HG03460 (cell line): ENCODE measurements around the gene UFM1.
"Not testable (repeated sequence)": the region's sequence is repeated elsewhere in the genome, so short reads cannot be mapped to it uniquely, and the experiment has no call there.

Experiments
- ATAC-seq: cut with Tn5 transposase; IDR thresholded peaks from one replicate; pipeline ENCODE4 v1.9.1; 2021; ENCODE audit not compliant: unreplicated experiment

Gene UFM1

GRCh38 chr13:38363746-38364145 lies 14.1 kb downstream of the UFM1 start:
- not testable (repeated sequence) for ATAC-seq

DNA sequence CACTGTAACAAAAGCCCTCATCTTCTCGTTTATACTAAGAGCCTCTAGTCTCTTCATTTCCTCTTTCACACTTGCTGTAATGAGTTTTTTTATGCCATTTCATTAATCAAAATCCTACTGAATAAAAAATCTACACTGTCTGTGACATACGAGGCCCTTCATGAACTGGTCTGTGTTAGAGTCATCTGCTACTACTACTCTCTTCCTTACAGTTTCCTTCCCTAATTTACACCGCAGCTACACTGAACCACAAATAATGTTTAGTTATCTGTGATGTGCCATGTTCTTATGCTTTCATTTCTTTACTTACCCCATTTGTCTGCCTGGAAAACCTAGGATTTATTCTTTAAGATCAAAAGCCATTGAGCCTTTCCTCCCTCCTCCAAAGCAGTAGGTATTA lies 16.0 kb downstream of the UFM1 start:
- no peak for ATAC-seq

GRCh38 chr13:38366954-38367645 lies 17.4 kb downstream of the UFM1 start:
- no peak for ATAC-seq

- no peak for ATAC-seq
These were observed 19.4 kb downstream of the UFM1 start for GRCh38 chr13:38369058-38369457.

DNA sequence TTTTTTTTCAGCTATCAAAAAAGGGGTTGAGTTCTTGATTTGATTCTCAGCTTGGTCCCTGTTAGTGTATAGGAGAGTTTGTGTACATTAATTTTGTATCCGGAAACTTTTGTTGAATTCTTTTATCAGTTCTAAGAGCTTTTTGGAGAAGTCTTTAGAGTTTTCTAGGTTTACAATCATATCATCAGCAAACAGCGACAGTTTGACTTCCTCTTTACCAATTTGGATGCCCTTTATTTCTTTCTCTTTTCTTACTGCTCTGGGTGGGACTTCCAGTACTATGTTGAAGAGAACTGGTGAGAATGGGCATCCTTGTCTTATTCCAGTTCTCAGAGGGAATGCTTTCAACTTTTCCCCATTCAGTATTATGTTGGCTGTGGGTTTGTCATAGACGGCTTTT lies 20.4 kb downstream of the UFM1 start:
- not testable (repeated sequence) for ATAC-seq

DNA sequence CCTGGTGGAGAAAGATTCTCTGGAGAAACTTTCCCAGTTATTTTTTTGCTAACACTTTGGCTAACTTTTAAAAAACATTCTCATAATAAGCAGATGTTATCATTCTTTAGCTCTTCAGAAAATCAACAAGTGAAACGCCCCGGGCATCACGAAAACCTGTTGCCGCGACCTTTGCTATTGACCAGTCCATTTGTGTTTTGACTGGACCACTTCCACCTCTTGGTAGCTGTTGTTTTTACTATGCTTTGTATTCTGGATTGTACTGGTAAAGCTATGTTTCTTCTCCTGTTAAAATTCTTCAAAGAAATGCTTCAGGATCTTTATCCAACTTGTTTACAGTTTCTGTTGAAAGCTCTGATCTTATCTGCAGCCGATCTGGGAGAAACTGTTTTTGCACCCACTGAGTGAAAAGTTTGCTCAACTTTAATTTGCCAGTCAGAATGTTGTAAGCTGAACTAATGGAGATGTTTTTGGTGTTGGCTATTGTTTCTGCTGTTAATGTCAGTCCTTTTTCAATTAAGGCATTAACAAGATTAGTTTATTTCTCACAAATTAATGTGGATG lies 23.3 kb downstream of the UFM1 start:
- ATAC-seq, result no peak

GRCh38 chr13:38376546-38376945 lies 26.9 kb downstream of the UFM1 start:
- ATAC-seq, result no peak

GRCh38 chr13:38381890-38382289 lies 32.2 kb downstream of the UFM1 start:
- no peak for ATAC-seq

- no peak for ATAC-seq
These were observed 33.3 kb downstream of the UFM1 start for GRCh38 chr13:38382946-38383345.

- no peak for ATAC-seq
These were observed 34.5 kb downstream of the UFM1 start for GRCh38 chr13:38384171-38384570.

DNA sequence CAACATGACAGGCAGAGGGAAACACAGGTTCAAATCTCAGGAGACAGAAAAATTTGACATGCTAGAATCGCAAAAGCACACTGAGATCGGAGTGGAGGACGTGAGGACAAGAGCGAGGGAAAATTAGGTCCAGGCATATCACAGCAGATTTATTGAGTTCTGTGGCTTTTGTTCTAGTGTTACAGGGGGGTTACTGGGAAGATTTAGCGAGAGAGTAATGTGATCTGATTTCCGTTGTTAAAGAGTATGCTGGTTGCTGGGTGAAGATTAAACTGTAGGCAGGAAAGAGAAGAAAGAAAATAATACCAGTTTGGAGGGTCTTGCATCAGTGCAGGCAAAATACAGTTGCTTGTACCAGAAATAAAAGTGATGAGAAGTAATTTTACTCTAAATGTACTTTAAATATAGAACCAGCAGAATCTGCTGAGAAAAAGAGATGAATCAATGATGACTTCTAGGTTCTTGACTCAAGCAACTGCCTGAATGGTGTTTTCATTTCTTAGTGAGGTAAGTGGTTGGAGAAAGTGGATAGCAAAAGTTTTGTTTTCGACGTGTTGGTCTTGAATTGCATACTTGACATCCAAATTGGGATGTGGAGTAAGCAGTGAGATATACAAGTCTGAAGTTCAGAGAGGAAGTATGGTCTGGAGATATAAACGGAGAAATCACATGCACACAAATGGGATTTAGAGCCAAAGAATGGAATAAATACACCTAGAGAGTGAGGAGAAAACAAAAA lies 35.7 kb downstream of the UFM1 start:
- ATAC-seq, result no peak

GRCh38 chr13:38386421-38386820 lies 36.8 kb downstream of the UFM1 start:
- no peak for ATAC-seq

GRCh38 chr13:38391341-38391740 lies 41.7 kb downstream of the UFM1 start:
- no peak for ATAC-seq

DNA sequence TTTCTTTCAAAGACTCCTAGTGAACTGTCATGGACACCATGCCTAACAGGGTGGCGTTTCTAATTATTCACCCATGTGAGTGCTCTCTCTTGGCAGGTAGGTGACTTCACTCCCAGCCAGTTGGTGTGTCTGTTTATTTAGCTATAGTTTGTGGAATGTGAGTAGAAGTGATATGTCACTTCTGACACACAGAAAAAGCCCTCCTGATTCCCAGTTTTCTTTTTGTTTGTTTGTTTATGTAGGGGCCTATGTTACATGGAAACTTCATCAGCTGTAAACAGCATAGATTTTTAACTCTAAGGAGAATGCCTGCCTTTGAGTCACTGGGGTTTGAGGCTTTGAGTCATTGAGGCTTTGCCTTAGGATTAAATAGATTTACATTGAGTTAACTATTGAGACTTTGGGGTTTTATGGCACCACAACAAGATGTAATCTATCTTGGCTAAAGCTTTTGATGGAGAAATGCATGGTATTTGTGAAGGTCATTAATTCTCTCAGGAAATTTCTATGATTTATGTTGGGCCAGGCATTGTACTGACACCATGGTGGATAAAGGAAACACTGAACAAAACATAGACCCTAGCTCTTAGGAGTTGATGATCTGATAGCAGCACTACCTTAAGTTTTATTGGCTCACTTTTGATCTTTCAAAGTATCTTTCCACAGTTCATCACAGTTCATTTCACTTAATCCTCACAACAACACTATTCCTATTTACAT lies 45.3 kb downstream of the UFM1 start:
- no peak for ATAC-seq

- no peak for ATAC-seq
These were observed 45.8 kb downstream of the UFM1 start for GRCh38 chr13:38395497-38395788.

GRCh38 chr13:38398711-38399493 lies 49.3 kb downstream of the UFM1 start:
- ATAC-seq, result no peak

GRCh38 chr13:38399535-38399934 lies 49.9 kb downstream of the UFM1 start:
- ATAC-seq, result no peak

DNA sequence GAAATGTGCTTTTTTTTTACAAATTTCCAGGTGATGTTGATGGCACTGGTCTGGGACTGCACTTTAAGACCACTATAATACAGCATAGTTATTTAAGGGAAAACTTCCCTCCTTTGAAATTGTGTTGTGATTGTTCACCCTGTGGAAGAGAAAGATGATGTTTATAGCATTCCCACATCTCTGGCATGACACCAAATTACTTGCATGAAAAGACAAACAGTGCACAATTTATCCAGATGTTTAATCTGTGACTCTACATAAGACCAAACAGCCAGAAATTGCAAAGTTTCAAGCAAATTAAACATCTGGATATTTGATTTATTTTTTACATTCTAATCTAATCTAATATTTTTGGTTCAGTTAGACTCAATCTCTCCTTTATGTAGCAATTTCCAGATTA lies 51.6 kb downstream of the UFM1 start:
- ATAC-seq, result no peak

GRCh38 chr13:38405216-38405615 lies 55.6 kb downstream of the UFM1 start:
- no peak for ATAC-seq

DNA sequence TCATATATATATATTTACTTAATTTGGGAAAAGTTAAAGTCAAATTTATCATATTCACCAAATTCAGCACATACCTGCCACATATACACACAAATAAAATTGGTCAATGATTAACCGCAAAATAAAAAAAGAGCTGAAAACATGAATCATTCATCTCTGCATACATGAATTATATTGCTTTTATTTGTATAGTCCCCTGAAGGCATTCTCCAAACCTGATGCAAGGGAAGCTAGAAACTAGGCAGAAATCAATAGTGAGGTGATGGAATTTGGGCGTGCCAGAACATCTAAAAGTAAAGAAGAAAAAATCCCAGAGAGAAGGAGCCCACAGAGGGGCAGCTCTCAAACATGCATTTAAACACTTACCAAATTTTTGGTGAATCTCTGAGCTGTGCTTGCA lies 60.1 kb downstream of the UFM1 start:
- ATAC-seq, result no peak

- ATAC-seq, result no peak
These were observed 62.6 kb downstream of the UFM1 start for GRCh38 chr13:38412266-38412665.
